H9 (cell line): ENCODE results near the gene FAM163B. TPM values are rescaled to one million over a fixed set of nuclear protein-coding genes. Genes with fewer than 3 reads are reported as not detected.
A peak's percentile ranks its signal among the peaks of the same experiment; 100 is the strongest.

ENCODE experiments used
- DNase-seq: peaks from one replicate; pipeline ENCODE4 v3.0.0-alpha.2; 2017
- H2AFZ ChIP-seq: one replicate; pipeline ENCODE4 v1.6.1; 2013; ENCODE audit warnings: mild to moderate bottlenecking, low read length, control low read depth, moderate library complexity
- H2AK5ac ChIP-seq: 2 replicates; pipeline ENCODE4 v1.6.1; 2013; ENCODE audit warnings: low read length, control low read depth, mixed read lengths; ENCODE audit not compliant: insufficient read length
- H2BK120ac ChIP-seq: one replicate; pipeline ENCODE4 v1.6.1; 2013; ENCODE audit warnings: low read depth, mild to moderate bottlenecking, low read length, control low read depth, inconsistent platforms; ENCODE audit not compliant: poor library complexity, severe bottlenecking
- H2BK12ac ChIP-seq: 2 replicates; pipeline ENCODE4 v1.6.1; 2013; ENCODE audit warnings: low read length, control low read depth, mixed read lengths, low read depth; ENCODE audit not compliant: insufficient read length
- H2BK15ac ChIP-seq: 2 replicates; pipeline ENCODE4 v1.6.1; 2013; ENCODE audit warnings: low read depth, low read length, control low read depth
- H2BK20ac ChIP-seq: one replicate; pipeline ENCODE4 v1.6.1; 2013; ENCODE audit warnings: low read depth, mild to moderate bottlenecking, low read length, control low read depth, inconsistent platforms; ENCODE audit not compliant: poor library complexity, severe bottlenecking
- H2BK5ac ChIP-seq: 2 replicates; pipeline ENCODE4 v1.6.1; 2013; ENCODE audit warnings: low read length, control low read depth, mixed read lengths; ENCODE audit not compliant: insufficient read length
- H3K14ac ChIP-seq: 2 replicates; pipeline ENCODE4 v1.6.1; 2013; ENCODE audit warnings: low read length, control low read depth; ENCODE audit not compliant: insufficient read depth
- H3K18ac ChIP-seq: 2 replicates; pipeline ENCODE4 v1.6.1; 2013; ENCODE audit warnings: low read depth, mild to moderate bottlenecking, mixed read lengths, low read length, control low read depth; ENCODE audit not compliant: insufficient read length
- H3K23ac ChIP-seq: 2 replicates; pipeline ENCODE4 v1.6.1; 2013; ENCODE audit warnings: low read length, control low read depth, mixed read lengths, low read depth; ENCODE audit not compliant: insufficient read length
- H3K23me2 ChIP-seq: 2 replicates; pipeline ENCODE4 v1.6.1; 2013; ENCODE audit warnings: low read depth, mild to moderate bottlenecking, mixed read lengths, low read length, control low read depth; ENCODE audit not compliant: insufficient read length, poor library complexity, severe bottlenecking
- H3K27ac ChIP-seq: 2 replicates; pipeline ENCODE4 v1.5.1; 2013; ENCODE audit warnings: low read length, control low read depth, mixed read lengths, low read depth; ENCODE audit not compliant: insufficient read length
- H3K27me3 ChIP-seq: 2 replicates; pipeline ENCODE4 v1.6.1; 2013; ENCODE audit warnings: low read length, control low read depth, inconsistent platforms; ENCODE audit not compliant: insufficient read depth
- H3K4ac ChIP-seq: 2 replicates; pipeline ENCODE4 v1.6.1; 2013; ENCODE audit warnings: low read depth, mild to moderate bottlenecking, control low read depth, inconsistent platforms, low read length, moderate library complexity
- H3K4me1 ChIP-seq: 2 replicates; pipeline ENCODE4 v1.6.1; 2013; ENCODE audit warnings: low read length, control low read depth, inconsistent platforms; ENCODE audit not compliant: insufficient read depth
- H3K4me2 ChIP-seq: 2 replicates; pipeline ENCODE4 v1.6.1; 2013; ENCODE audit warnings: low read length, control low read depth, mixed read lengths; ENCODE audit not compliant: insufficient read length, insufficient read depth
- H3K56ac ChIP-seq: 2 replicates; pipeline ENCODE4 v1.6.1; 2013; ENCODE audit warnings: low read depth, mild to moderate bottlenecking, mixed read lengths, low read length, control low read depth; ENCODE audit not compliant: insufficient read length
- H3K79me1 ChIP-seq: 2 replicates; pipeline ENCODE4 v1.6.1; 2013; ENCODE audit warnings: low read depth, mild to moderate bottlenecking, moderate library complexity, low read length, control low read depth, inconsistent platforms; ENCODE audit not compliant: insufficient read depth, poor library complexity, severe bottlenecking
- H3K79me2 ChIP-seq: 2 replicates; pipeline ENCODE4 v1.6.1; 2013; ENCODE audit warnings: low read length, control low read depth, inconsistent platforms; ENCODE audit not compliant: insufficient read depth
- H3K9ac ChIP-seq: 2 replicates; pipeline ENCODE4 v1.6.1; 2013; ENCODE audit warnings: low read length, control low read depth, mixed read lengths; ENCODE audit not compliant: insufficient read length; ENCODE audit errors: extremely low read depth
- H3K9me3 ChIP-seq: one replicate; pipeline ENCODE4 v1.6.1; 2013; ENCODE audit warnings: low read depth, low read length, inconsistent platforms; ENCODE audit not compliant: control insufficient read depth
- H3T11ph ChIP-seq: one replicate; pipeline ENCODE4 v1.6.1; 2013; ENCODE audit warnings: mild to moderate bottlenecking, low read length, control low read depth, inconsistent platforms
- H4K20me1 ChIP-seq: one replicate; pipeline ENCODE4 v1.6.1; 2013; ENCODE audit not compliant: control insufficient read depth, insufficient read length, insufficient read depth
- H4K5ac ChIP-seq: 2 replicates; pipeline ENCODE4 v1.6.1; 2013; ENCODE audit warnings: low read depth, mild to moderate bottlenecking, mixed read lengths, low read length, control low read depth; ENCODE audit not compliant: insufficient read length
- H4K8ac ChIP-seq: replicated peaks from 2 replicates; pipeline ENCODE4 v1.6.1; 2013; ENCODE audit warnings: low read length, control low read depth, mixed read lengths, low read depth; ENCODE audit not compliant: insufficient read length
- H4K91ac ChIP-seq: 2 replicates; pipeline ENCODE4 v1.6.1; 2013; ENCODE audit warnings: low read depth, mild to moderate bottlenecking, moderate library complexity, mixed read lengths, low read length, control low read depth; ENCODE audit not compliant: insufficient read length
- H3K27ac Mint-ChIP-seq, 3 experiments: 2 replicates in 2 of 3; 3 replicates in 1 of 3; pipeline ENCODE4 v1.8.0; 2020 to 2021; ENCODE audit warnings: mixed read lengths in 3 of 3, mild to moderate bottlenecking in 1 of 3, moderate library complexity in 1 of 3
- H3K27me3 Mint-ChIP-seq: 2 replicates; pipeline ENCODE4 v1.8.0; 2021; ENCODE audit warnings: low read depth, mild to moderate bottlenecking, moderate library complexity, mixed read lengths
- H3K36me3 Mint-ChIP-seq, 3 experiments: 2 replicates in 2 of 3; 3 replicates in 1 of 3; pipeline ENCODE4 v1.8.0; 2020 to 2021; ENCODE audit warnings: low read depth in 3 of 3, mixed read lengths in 3 of 3; ENCODE audit not compliant: insufficient read depth in 1 of 3
- H3K4me1 Mint-ChIP-seq, 2 experiments: 2 replicates each; pipeline ENCODE4 v1.8.0; 2020; ENCODE audit warnings: mixed read lengths in 2 of 2
- H3K4me3 Mint-ChIP-seq, 2 experiments: 2 replicates in 1 of 2; 3 replicates in 1 of 2; pipeline ENCODE4 v1.8.0; 2020 to 2021; ENCODE audit warnings: mild to moderate bottlenecking in 2 of 2, mixed read lengths in 2 of 2, moderate library complexity in 1 of 2
- H3K9me3 Mint-ChIP-seq, 2 experiments: 2 replicates in 1 of 2; 3 replicates in 1 of 2; pipeline ENCODE4 v1.8.0; 2020; ENCODE audit warnings: mild to moderate bottlenecking in 2 of 2, mixed read lengths in 2 of 2, moderate library complexity in 1 of 2
- WGBS: extraction: QIAGEN DNeasy Blood & Tissue Kit; methylation state at CpG from one replicate; pipeline ENCODE4 v1.1.7; 2013; ENCODE audit warnings: missing lambda C conversion rate, low lambda C conversion rate, mixed read lengths; ENCODE audit not compliant: insufficient read length; ENCODE audit errors: extremely low coverage; 5-methylcytosine and 5-hydroxymethylcytosine counted together
- total RNA-seq: library from RNA; stranded (reverse); gene quantifications from 2 replicates; pipeline ENCODE4 v1.2.1, GENCODE V29; 2021
- TF ChIP-seq, protein P1 (sequence below): fragments of 200-600 bp; sonication (generic); conservative IDR thresholded peaks from 3 replicates; pipeline ENCODE4 v1.8.0; 2021; ENCODE audit warnings: antibody characterized with exemption, mild to moderate bottlenecking

Gene FAM163B
- total RNA-seq, 1 experiment from 2014 or later, result 0.39 TPM

DNA sequence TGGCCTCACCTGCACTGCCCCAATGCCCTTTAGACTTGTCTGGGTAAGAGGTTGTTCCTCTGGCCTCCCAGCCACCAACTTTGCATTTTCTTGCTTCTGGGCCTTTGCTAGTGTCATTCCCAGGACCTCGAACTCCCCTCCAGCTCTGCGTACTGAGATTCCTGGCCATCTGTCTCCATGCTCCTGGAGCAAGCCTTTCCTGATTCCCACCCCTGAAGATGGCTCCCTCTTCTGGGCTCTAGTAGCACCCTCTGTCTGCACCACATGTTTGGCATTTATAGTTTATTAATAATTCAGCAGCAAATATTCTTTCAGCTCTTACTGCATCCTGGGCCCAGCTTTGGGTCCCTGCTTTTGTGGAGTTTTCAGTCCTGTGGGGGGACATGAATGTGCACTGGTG, 14.9 kb downstream of the FAM163B start:
- Mint-ChIP-seq H3K36me3 (peaks cover 3 to 10% (median 10%) of the 10 kb centered on the region in 3 experiments; a peak in 6 of 7 replicates), H3K27me3 (peaks cover 18% of the 10 kb centered on the region), H3K4me1 (peaks cover 0 to 2% of the 10 kb centered on the region in 2 experiments; a peak in 1 of 4 replicates), H3K4me3 (no peak overlapping the region), H3K27ac (peak overlapping the region in 1 of 3 experiments; percentile 50; a peak in 1 of 7 replicates), H3K9me3 (peaks cover 22% of the 10 kb centered on the region in 2 experiments)
- Histone ChIP-seq H4K20me1 (no peaks in the 10 kb centered on the region), H2AFZ (no peak overlapping the region), H2BK15ac (no peak overlapping the region), H4K5ac (no peak overlapping the region), H3K18ac (no peak overlapping the region), H3K4me2 (no peak overlapping the region), H3K9me3 (peaks cover 4% of the 10 kb centered on the region), H3K23ac (no peak overlapping the region), H3K4me1 (no peaks in the 10 kb centered on the region), H3T11ph (no peak overlapping the region), H4K8ac (no peak overlapping the region), H3K27ac (no peak overlapping the region), H3K23me2 (no peaks in the 10 kb centered on the region), H3K9ac (no peak overlapping the region), H3K79me1 (no peaks in the 10 kb centered on the region), H3K4ac (no peak overlapping the region), H3K79me2 (no peaks in the 10 kb centered on the region), H2BK12ac (no peak overlapping the region), H4K91ac (no peak overlapping the region), H3K56ac (no peak overlapping the region), H2BK5ac (no peak overlapping the region), H3K14ac (no peak overlapping the region), H3K27me3 (no peaks in the 10 kb centered on the region), H2BK120ac (no peak overlapping the region), H2AK5ac (no peak overlapping the region), H2BK20ac (no peak overlapping the region)
- TF ChIP-seq, protein P1, sequence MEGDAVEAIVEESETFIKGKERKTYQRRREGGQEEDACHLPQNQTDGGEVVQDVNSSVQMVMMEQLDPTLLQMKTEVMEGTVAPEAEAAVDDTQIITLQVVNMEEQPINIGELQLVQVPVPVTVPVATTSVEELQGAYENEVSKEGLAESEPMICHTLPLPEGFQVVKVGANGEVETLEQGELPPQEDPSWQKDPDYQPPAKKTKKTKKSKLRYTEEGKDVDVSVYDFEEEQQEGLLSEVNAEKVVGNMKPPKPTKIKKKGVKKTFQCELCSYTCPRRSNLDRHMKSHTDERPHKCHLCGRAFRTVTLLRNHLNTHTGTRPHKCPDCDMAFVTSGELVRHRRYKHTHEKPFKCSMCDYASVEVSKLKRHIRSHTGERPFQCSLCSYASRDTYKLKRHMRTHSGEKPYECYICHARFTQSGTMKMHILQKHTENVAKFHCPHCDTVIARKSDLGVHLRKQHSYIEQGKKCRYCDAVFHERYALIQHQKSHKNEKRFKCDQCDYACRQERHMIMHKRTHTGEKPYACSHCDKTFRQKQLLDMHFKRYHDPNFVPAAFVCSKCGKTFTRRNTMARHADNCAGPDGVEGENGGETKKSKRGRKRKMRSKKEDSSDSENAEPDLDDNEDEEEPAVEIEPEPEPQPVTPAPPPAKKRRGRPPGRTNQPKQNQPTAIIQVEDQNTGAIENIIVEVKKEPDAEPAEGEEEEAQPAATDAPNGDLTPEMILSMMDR, result no peak
- WGBS, result no CpG with 5 or more reads among the region's 2 CpGs
- no peak for DNase-seq
